ENCODE measurements around the gene EVI2B.
A peak's percentile ranks its signal among the peaks of the same experiment; 100 is the strongest.

The EVI2B gene

GRCh38 chr17:31320241-31320640, 6.4 kb upstream of the EVI2B start:
- no peak for TF ChIP-seq CTCF (IDR thresholded peaks at IDR 0.05; ENCODE audit: insufficient read depth, low read depth, low read length, missing control alignments)
- DNase-seq (ENCODE audit: low read depth): peak; percentile 30
- peak overlapping the region; percentile 85 for H3K4me3 ChIP-seq (ENCODE audit: low read depth, low read length)

GRCh38 chr17:31318851-31319661, 5.2 kb upstream of the EVI2B start:
- DNase-seq (ENCODE audit: low read depth): peak; percentile 85
- H3K4me3 ChIP-seq (ENCODE audit: low read depth, low read length): peak overlapping the region; percentile 85

GRCh38 chr17:31318298-31318801, 4.5 kb upstream of the EVI2B start:
- DNase-seq (ENCODE audit: low read depth): peak; percentile 84
- no peak for TF ChIP-seq CTCF (IDR thresholded peaks at IDR 0.05; ENCODE audit: insufficient read depth, low read depth, low read length, missing control alignments)

More at GRCh38 chr17:31318851-31319661, 5.2 kb upstream of the EVI2B start:
- no peak for TF ChIP-seq CTCF (IDR thresholded peaks at IDR 0.05; ENCODE audit: insufficient read depth, low read depth, low read length, missing control alignments)

GRCh38 chr17:31314782-31315100, 887 bp upstream of the EVI2B start:
- no peak for TF ChIP-seq CTCF (IDR thresholded peaks at IDR 0.05; ENCODE audit: insufficient read depth, low read depth, low read length, missing control alignments)
- H3K4me3 ChIP-seq (ENCODE audit: low read depth, low read length): no peak overlapping the region
- no peak for DNase-seq (ENCODE audit: low read depth)

More at GRCh38 chr17:31318298-31318801, 4.5 kb upstream of the EVI2B start:
- peak overlapping the region; percentile 85 for H3K4me3 ChIP-seq (ENCODE audit: low read depth, low read length)

- peak overlapping the region; percentile 89 for H3K4me3 ChIP-seq (ENCODE audit: low read depth, low read length)
- DNase-seq (ENCODE audit: low read depth): peak; percentile 69
Observed at GRCh38 chr17:31312223-31312622, 1.6 kb downstream of the EVI2B start.

GRCh38 chr17:31311526-31311925, 2.3 kb downstream of the EVI2B start:
- H3K4me3 ChIP-seq (ENCODE audit: low read depth, low read length): peak overlapping the region; percentile 89
- TF ChIP-seq CTCF (IDR thresholded peaks at IDR 0.05; ENCODE audit: insufficient read depth, low read depth, low read length, missing control alignments): no peak
- DNase-seq (ENCODE audit: low read depth): peak; percentile 22

- DNase-seq (ENCODE audit: low read depth): peak; percentile 58
- peak overlapping the region; percentile 89 for H3K4me3 ChIP-seq (ENCODE audit: low read depth, low read length)
- no peak for TF ChIP-seq CTCF (IDR thresholded peaks at IDR 0.05; ENCODE audit: insufficient read depth, low read depth, low read length, missing control alignments)
Observed at GRCh38 chr17:31310886-31311285, 3.0 kb downstream of the EVI2B start.
